MM.1S (cell line): Measurements from ENCODE around the gene RCSD1.

ENCODE experiments used
- EZH2 ChIP-seq: fragments of 300-600 bp; sonication (generic); optimal IDR thresholded peaks from 2 replicates; pipeline ENCODE3; 2017; ENCODE audit warnings: low read depth, mild to moderate bottlenecking, antibody characterized with exemption, low read length, mixed read lengths
- EZH2phosphoT487 ChIP-seq: fragments of 300-600 bp; sonication (generic); IDR thresholded peaks from 2 replicates; pipeline ENCODE4 v1.6.1; 2018; ENCODE audit warnings: antibody characterized with exemption, low read length

GRCh38 chr1:167706931-167707877 lies 77.2 kb downstream of the RCSD1 start:
- TF ChIP-seq EZH2 (no peak), EZH2phosphoT487 (no peak)
